SJSA1 (cell line): ENCODE measurements around the gene ZNF644. TPM values are rescaled to one million over a fixed set of nuclear protein-coding genes. Genes with fewer than 3 reads are reported as not detected.

Experiments
- DNase-seq, 2 experiments: peaks; one replicate each; pipeline ENCODE4 v3.0.0-alpha.2; 2015 to 2020; ENCODE audit warnings: low spot score in 2 of 2, low read depth in 1 of 2
- H3K27ac ChIP-seq: fragments of 250-450 bp; sonication (Bioruptor Pico); 2 replicates; pipeline ENCODE4 v1.5.1; 2020; ENCODE audit warnings: mild to moderate bottlenecking, moderate library complexity
- H3K27me3 ChIP-seq: fragments of 250-450 bp; sonication (Bioruptor Pico); replicated peaks from 2 replicates; pipeline ENCODE4 v1.5.1; 2020; ENCODE audit warnings: mild to moderate bottlenecking, moderate library complexity
- H3K36me3 ChIP-seq: fragments of 250-450 bp; sonication (Bioruptor Pico); 2 replicates; pipeline ENCODE4 v1.5.1; 2020; ENCODE audit warnings: mild to moderate bottlenecking
- H3K4me1 ChIP-seq: fragments of 250-450 bp; sonication (Bioruptor Pico); replicated peaks from 2 replicates; pipeline ENCODE4 v1.6.1; 2021; ENCODE audit warnings: mild to moderate bottlenecking
- H3K4me3 ChIP-seq: fragments of 250-450 bp; sonication (Bioruptor Pico); 2 replicates; pipeline ENCODE4 v1.5.1; 2020; ENCODE audit warnings: mild to moderate bottlenecking
- H3K9me3 ChIP-seq: fragments of 250-450 bp; sonication (Bioruptor Pico); replicated peaks from 2 replicates; pipeline ENCODE4 v1.5.1; 2020; ENCODE audit warnings: mild to moderate bottlenecking
- total RNA-seq: library from RNA; depleted of rRNA; stranded (reverse); fragments of >200 nt; shearing (Covaris generic); gene quantifications from 2 replicates; pipeline ENCODE4 v1.2.3, GENCODE V29; 2014

Gene ZNF644
- total RNA-seq, 1 experiment from 2014 or later: 65.2 TPM

DNA sequence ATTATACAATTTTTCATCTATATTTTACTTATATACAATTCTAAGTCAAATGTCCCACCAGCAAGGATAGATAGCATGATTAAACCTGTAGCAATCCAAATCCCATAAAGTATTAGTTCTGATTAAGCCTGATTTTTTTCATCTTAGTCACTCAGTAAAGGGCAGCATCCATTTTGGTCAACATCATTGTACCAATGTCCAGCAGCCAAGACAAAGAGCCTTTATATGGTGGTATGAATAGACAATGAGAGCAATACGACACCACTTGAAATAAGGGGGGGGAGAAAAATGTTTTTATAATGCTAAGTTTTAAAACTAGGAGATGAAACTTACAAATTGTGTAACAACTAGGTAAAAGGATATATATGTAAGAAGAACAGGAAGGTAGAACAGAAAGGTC lies 7.4 kb downstream of the ZNF644 start:
- Histone ChIP-seq H3K27ac (no peak overlapping the region), H3K36me3 (peaks cover 29% of the 10 kb centered on the region), H3K4me3 (no peak overlapping the region), H3K27me3 (no peaks in the 10 kb centered on the region), H3K9me3 (no peaks in the 10 kb centered on the region), H3K4me1 (peaks cover 15% of the 10 kb centered on the region)
- no peak for DNase-seq

DNA sequence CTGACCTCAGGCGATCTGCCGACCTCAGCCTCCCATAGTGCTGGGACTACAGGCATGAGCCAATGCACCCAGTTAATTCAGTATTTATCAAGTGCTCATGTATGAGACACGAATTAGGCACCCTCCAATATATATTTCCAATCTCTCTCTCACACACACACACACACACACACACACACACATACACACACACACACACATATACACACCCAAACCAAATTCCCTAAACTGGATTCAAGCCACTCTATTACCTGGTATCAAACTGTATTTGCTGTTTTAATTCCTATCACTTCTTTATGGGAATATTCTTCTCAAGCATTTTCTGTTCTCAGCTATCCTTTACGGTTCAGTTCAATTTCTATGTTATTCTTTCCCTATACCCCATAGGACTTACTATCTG lies 8.5 kb downstream of the ZNF644 start:
- peaks cover 28% of the 10 kb centered on the region for H3K36me3 ChIP-seq
- no peak overlapping the region for H3K27ac ChIP-seq
- peaks cover 15% of the 10 kb centered on the region for H3K4me1 ChIP-seq
- no peaks in the 10 kb centered on the region for H3K9me3 ChIP-seq
- DNase-seq: no peak
- no peak overlapping the region for H3K4me3 ChIP-seq
- H3K27me3 ChIP-seq: no peaks in the 10 kb centered on the region

DNA sequence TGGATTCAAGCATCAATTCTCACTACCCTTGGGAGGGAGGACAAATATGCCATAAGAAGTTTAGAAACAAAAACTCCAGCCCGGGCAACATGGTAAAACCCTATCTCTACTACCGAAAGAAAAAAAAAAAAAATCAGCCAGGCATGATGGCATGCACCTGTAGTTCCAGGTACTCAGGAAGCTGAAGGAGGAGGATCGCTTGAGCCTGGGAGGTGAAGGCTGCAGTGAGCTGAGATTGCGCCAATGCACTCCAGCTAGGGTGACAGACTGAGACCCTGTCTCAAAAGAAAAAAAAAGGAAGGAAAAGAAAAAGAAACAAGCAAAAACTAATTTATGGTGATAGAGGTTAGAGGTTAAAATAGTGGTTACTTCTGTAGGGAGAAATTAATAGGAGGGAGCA lies 9.6 kb downstream of the ZNF644 start:
- Histone ChIP-seq H3K36me3 (peaks cover 29% of the 10 kb centered on the region), H3K4me1 (peaks cover 15% of the 10 kb centered on the region), H3K4me3 (no peak overlapping the region), H3K9me3 (no peaks in the 10 kb centered on the region), H3K27ac (no peak overlapping the region), H3K27me3 (no peaks in the 10 kb centered on the region)
- DNase-seq: no peak

DNA sequence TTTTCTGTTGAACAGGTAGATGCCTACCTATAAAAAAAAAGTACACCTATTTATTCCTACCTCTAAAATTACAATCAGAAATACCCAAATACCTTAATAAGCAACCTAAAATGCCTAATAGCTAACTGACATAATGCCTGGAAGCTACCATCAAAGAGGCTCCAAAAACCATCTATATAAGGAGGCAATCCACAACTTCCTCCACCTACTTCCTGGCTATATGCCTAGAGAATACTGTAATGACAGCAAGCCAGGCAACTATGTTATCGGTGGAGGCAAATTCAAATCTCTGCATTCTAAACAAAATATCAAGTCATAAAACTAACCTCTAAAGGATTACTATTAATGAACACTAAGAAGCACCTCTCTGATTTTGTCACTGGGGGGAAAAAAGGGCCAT lies 10.1 kb downstream of the ZNF644 start:
- no peaks in the 10 kb centered on the region for H3K9me3 ChIP-seq
- H3K36me3 ChIP-seq: peaks cover 29% of the 10 kb centered on the region
- peaks cover 15% of the 10 kb centered on the region for H3K4me1 ChIP-seq
- DNase-seq: no peak
- H3K4me3 ChIP-seq: no peak overlapping the region
- H3K27ac ChIP-seq: no peak overlapping the region
- H3K27me3 ChIP-seq: no peaks in the 10 kb centered on the region

DNA sequence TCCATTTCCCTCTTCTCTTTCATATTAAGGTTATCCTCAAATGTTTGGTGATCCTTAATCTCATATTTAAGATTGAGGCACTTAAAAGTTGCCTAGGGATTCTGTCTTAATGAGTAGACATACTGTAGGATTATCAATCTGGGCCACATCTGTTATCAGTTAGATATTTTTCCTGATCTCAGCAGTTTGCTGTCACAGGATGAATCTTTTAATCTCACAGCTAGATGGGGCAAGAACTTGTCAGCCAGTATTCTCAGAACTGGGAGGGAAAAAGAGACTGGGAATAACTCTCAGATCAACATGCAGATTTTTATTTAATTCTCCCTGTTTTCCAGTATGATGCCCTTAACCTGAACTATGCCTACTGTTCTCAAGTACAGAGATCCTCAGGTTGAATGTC lies 14.0 kb downstream of the ZNF644 start:
- no peak overlapping the region for H3K4me3 ChIP-seq
- peaks cover 13% of the 10 kb centered on the region for H3K36me3 ChIP-seq
- H3K27ac ChIP-seq: no peak overlapping the region
- H3K4me1 ChIP-seq: no peaks in the 10 kb centered on the region
- no peak for DNase-seq
- H3K27me3 ChIP-seq: no peaks in the 10 kb centered on the region
- H3K9me3 ChIP-seq: no peaks in the 10 kb centered on the region; the same call in 1 of the 2 replicates

DNA sequence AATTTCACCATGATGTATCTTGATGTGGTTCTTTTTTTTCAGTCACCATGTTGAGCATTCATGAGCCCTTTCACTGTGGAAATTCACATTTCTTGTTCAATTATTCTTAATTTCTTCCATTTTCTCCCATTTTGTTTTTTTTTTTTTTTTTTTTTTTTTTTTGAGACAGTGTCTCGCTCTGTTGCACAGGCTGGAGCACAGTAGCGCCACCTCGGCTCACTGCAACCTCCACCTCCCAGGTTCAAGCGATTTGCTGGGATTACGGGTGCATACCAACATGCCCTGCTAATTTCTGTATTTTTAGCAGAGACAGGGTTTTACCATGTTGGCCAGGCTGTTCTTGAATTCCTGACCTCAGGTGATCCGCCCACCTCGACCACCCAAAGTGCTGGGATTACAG lies 14.7 kb downstream of the ZNF644 start:
- Histone ChIP-seq H3K4me3 (no peak overlapping the region), H3K9me3 (no peaks in the 10 kb centered on the region; the same call in 1 of the 2 replicates), H3K27me3 (no peaks in the 10 kb centered on the region), H3K36me3 (peaks cover 9% of the 10 kb centered on the region), H3K4me1 (no peaks in the 10 kb centered on the region), H3K27ac (no peak overlapping the region)
- no peak for DNase-seq

DNA sequence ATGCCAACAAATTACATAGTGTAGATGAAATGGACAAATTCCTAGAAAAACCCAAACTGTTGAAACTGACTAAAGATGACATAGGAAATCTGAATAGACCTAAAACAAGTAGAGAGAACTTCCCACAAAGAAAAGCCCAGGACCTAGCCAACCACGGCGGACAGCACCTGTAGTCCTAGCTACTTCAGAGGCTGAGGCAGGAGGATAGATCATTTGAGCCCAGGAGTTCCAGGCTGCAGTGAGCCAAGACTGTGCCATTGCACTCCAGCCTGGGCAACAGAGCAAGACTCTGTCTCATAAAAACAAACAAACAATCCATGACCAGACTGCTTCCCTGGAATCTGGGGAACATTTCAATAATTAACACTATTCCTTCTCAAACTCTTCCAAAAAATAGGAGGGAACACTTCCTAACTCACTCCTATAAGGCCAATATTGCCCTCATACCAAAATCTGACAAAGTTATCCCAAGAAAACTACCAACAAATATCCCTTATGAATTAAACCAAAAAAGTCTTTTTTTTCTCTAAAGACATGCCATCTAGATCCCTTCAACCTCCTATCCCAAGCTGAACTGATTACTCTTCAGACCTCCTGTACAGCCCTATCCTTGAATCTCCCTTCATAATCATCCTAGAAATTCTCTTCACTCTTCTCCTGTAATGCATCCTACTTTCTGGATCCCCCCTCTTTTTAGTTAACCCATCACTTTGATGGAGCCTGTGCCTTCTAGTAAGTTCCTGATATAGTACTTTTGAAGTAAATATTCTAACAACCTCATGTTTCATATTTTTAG lies 15.5 kb downstream of the ZNF644 start:
- H3K4me1 ChIP-seq: no peaks in the 10 kb centered on the region
- no peaks in the 10 kb centered on the region; the same call in 1 of the 2 replicates for H3K9me3 ChIP-seq
- H3K27me3 ChIP-seq: no peaks in the 10 kb centered on the region
- no peak overlapping the region for H3K27ac ChIP-seq
- no peak overlapping the region for H3K4me3 ChIP-seq
- H3K36me3 ChIP-seq: peaks cover 9% of the 10 kb centered on the region
- no peak for DNase-seq

DNA sequence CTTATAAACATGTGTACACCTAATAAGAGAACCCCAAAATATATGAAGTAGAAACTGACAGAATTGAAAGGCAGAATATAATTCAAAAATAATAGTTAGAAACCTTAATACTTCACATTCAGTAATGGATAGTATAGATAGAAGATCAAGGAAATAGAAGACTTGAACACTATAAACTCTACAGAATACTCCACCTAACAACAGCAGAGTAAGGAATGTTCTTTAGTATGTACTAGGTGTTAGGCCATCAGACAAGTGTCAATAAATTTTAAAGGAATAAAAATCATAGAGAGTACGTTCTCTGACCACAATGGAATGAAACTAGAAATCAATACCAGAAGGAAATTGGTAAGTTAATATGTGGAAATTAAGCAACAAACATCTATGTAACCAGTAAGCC lies 16.6 kb downstream of the ZNF644 start:
- Histone ChIP-seq H3K9me3 (no peaks in the 10 kb centered on the region; the same call in 1 of the 2 replicates), H3K27ac (no peak overlapping the region), H3K4me3 (no peak overlapping the region), H3K27me3 (no peaks in the 10 kb centered on the region), H3K36me3 (peaks cover 9% of the 10 kb centered on the region), H3K4me1 (no peaks in the 10 kb centered on the region)
- DNase-seq: no peak

DNA sequence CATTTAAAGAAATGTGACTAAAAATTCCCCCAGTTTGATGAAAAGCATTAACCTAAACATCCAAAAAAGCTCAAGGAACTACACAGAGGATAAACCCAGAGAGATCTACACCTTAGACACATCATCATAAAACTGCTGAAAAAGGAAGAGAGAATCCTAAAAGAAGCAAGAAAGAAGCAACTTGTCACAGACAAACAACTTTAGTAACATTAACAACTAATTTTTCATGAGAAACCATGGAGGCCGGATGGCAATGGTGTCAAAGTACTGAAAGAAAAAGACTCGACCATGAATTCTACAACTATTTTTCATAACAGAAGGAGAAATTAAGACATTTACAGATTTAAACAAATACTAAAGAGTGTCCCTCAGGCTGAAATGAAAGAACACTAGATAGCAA lies 17.7 kb downstream of the ZNF644 start:
- no peak for DNase-seq
- no peaks in the 10 kb centered on the region; the same call in 1 of the 2 replicates for H3K9me3 ChIP-seq
- no peaks in the 10 kb centered on the region for H3K4me1 ChIP-seq
- no peak overlapping the region for H3K4me3 ChIP-seq
- no peak overlapping the region for H3K27ac ChIP-seq
- no peaks in the 10 kb centered on the region for H3K27me3 ChIP-seq
- H3K36me3 ChIP-seq: peaks cover 11% of the 10 kb centered on the region

DNA sequence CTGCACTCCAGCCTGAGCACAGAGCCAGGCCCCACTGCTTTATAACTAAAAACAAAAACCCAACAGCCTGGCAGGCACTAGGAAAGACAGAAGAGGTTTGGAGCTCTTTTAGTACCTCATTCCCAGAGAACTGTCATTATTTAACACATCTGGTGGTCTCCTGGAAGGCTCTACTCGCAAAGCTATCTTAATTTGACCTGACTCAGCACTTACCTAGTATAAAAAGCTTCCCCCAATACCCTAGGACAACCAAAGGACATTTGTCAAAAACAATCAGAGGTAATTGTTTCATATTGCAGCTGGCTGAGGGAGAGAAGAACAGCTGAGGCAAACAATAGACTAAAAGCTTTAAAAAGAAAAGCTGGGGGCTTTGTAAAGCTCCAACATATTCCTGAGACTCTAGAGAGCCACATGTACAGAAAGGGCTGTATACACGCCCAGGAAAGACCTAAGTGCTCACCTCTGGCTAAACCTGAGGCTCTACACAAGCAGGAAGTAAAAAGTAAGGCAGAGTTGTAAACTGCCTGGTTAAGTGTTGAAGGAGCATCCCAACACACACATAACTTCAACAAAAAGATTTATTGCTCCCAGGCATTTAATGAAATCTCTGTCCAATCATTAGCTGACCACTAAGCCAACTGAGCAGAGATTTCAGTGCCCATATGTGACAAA lies 25.0 kb downstream of the ZNF644 start:
- Histone ChIP-seq H3K9me3 (peaks cover 2% of the 10 kb centered on the region; the same call in 1 of the 2 replicates), H3K4me1 (peaks cover 11% of the 10 kb centered on the region), H3K36me3 (peaks cover 2% of the 10 kb centered on the region; the same call in 1 of the 2 replicates), H3K27me3 (no peaks in the 10 kb centered on the region), H3K27ac (no peak overlapping the region), H3K4me3 (no peak overlapping the region)
- DNase-seq: no peak

DNA sequence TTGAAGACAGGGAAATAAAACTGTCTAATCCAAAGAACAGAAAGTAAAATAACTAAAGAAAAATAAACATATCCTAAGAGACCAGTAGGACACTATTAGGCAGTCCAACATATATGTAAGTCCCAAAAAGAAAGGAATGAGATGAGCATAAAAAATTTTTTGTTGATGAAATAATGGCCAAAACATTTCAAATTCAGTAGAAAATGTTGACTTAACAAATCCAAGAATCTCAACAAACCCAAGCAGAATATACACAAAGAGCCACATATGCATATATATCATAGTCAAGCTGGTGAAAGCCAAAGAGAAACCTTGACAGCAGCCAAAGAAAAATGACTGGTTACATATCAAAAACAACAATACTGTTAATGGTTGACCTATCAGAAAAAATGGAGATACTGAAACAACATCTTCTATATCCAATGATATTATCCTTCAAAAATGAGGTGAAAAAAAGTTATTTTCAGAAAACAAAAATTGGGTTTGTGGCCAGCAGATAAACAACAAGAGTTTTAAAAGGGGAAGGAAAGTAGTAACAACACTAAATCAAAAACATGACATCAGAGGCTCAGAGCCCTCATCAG lies 26.4 kb downstream of the ZNF644 start:
- Histone ChIP-seq H3K4me3 (no peak overlapping the region), H3K36me3 (peaks cover 4% of the 10 kb centered on the region; the same call in 1 of the 2 replicates), H3K27me3 (no peaks in the 10 kb centered on the region), H3K4me1 (peaks cover 11% of the 10 kb centered on the region), H3K27ac (no peak overlapping the region; the same call in 1 of the 2 replicates), H3K9me3 (peaks cover 2% of the 10 kb centered on the region; the same call in 1 of the 2 replicates)
- peak in 1 of 2 experiments; percentile 24 for DNase-seq

DNA sequence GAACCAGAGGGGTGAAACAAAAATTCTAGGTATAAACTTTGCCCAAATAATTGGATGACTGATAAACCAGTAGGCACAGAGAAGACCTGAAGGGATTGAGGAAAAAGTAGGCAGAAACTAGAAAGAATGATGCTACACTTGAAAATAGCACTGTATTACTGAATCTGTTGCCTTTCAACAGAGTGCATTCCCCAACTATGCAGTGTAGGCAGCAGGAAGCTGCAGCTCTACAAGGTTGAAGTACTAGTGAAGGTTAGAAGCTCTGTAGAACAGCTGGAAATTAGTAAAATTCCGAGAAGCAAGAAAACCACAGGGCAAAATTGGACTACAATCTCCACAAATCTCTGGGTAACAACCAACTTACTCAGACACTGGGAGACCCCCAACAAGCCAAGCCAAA lies 27.4 kb downstream of the ZNF644 start:
- Histone ChIP-seq H3K36me3 (peaks cover 10% of the 10 kb centered on the region; the same call in 1 of the 2 replicates), H3K9me3 (peaks cover 2% of the 10 kb centered on the region; the same call in 1 of the 2 replicates), H3K4me3 (no peak overlapping the region), H3K27me3 (no peaks in the 10 kb centered on the region), H3K27ac (no peak overlapping the region), H3K4me1 (peaks cover 11% of the 10 kb centered on the region)
- no peak for DNase-seq

DNA sequence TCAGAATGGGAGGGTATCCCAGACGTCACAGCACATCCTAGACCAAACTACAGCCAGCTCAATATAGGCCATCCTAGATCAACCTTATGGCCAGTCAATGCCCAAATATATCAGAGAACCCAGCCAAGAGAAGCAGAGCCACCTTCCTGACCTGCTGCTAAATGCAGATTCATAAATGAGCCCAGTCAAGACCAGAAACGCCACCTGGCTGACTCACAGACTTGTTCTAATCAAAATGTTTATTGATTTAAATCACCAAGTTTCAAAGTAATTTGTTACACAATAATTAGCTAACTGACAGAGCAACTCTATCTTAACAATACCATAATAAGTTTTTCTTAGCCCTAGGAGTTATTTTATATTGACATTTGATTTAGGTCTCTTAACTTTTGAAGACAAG lies 28.6 kb downstream of the ZNF644 start:
- no peaks in the 10 kb centered on the region for H3K27me3 ChIP-seq
- H3K9me3 ChIP-seq: peaks cover 2% of the 10 kb centered on the region; the same call in 1 of the 2 replicates
- DNase-seq: no peak
- H3K27ac ChIP-seq: no peak overlapping the region
- H3K4me1 ChIP-seq: peaks cover 11% of the 10 kb centered on the region
- H3K36me3 ChIP-seq: peaks cover 15% of the 10 kb centered on the region; the same call in 1 of the 2 replicates
- no peak overlapping the region for H3K4me3 ChIP-seq

DNA sequence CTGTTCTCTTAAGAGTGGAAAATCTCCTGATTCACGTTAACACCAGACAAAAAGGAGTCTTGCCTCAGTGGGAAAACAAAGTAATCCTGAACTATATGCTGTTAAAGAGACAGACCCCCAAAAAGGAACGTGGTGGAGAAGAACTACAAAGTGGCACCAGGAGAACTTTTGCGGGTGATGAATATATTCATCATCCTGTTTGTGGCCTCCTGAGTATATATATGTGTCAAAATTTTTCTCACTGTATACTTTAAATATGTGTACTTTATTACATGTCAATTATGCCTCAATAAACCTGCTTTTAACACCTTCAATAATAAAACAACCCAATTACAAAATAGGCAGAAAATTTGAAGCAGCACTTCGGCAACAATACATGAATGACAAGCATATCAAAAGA lies 31.1 kb downstream of the ZNF644 start:
- DNase-seq: no peak
- Histone ChIP-seq H3K9me3 (peaks cover 5% of the 10 kb centered on the region; the same call in 1 of the 2 replicates), H3K36me3 (peaks cover 15% of the 10 kb centered on the region; the same call in 1 of the 2 replicates), H3K27ac (no peak overlapping the region), H3K27me3 (no peaks in the 10 kb centered on the region), H3K4me1 (peaks cover 10% of the 10 kb centered on the region), H3K4me3 (no peak overlapping the region)
